Right kidney (tissue), 1 donor: Measurements from ENCODE around the gene ZFP36L2.

Source experiments
- DNase-seq: peaks from one replicate; pipeline ENCODE4 v3.0.0-alpha.2; 2016

ZFP36L2 gene

GRCh38 chr2:43250015-43250414, 23.6 kb upstream of the ZFP36L2 start:
- no peak for DNase-seq

- DNase-seq: no peak
These were observed 22.2 kb upstream of the ZFP36L2 start for GRCh38 chr2:43248621-43249020.

- no peak for DNase-seq
These were observed 20.2 kb upstream of the ZFP36L2 start for GRCh38 chr2:43246641-43247040.

GRCh38 chr2:43241558-43241957, 15.2 kb upstream of the ZFP36L2 start:
- DNase-seq: no peak

GRCh38 chr2:43240766-43241150, 14.4 kb upstream of the ZFP36L2 start:
- no peak for DNase-seq

GRCh38 chr2:43239981-43240765, 13.8 kb upstream of the ZFP36L2 start:
- no peak for DNase-seq

- DNase-seq: no peak
These were observed 12.4 kb upstream of the ZFP36L2 start for GRCh38 chr2:43238813-43239212.

GRCh38 chr2:43238176-43238575, 11.8 kb upstream of the ZFP36L2 start:
- DNase-seq: no peak

GRCh38 chr2:43233218-43234212, 7.1 kb upstream of the ZFP36L2 start:
- DNase-seq: no peak

GRCh38 chr2:43230951-43231827, 4.8 kb upstream of the ZFP36L2 start:
- no peak for DNase-seq

GRCh38 chr2:43230351-43230885, 4.0 kb upstream of the ZFP36L2 start:
- no peak for DNase-seq

- DNase-seq: peak; percentile 36
These were observed 2.6 kb upstream of the ZFP36L2 start for GRCh38 chr2:43228756-43229659.

- DNase-seq: no peak
These were observed 1.9 kb upstream of the ZFP36L2 start for GRCh38 chr2:43228321-43228751.

- no peak for DNase-seq
These were observed 1.4 kb upstream of the ZFP36L2 start for GRCh38 chr2:43227830-43228281.

GRCh38 chr2:43226955-43227829, 786 bp upstream of the ZFP36L2 start:
- DNase-seq: peak; percentile 97

- no peak for DNase-seq
These were observed 433 bp downstream of the ZFP36L2 start for GRCh38 chr2:43225788-43226557.

- DNase-seq: peak; percentile 92
These were observed 1.2 kb downstream of the ZFP36L2 start for GRCh38 chr2:43225093-43225787.

- no peak for DNase-seq
These were observed 1.8 kb downstream of the ZFP36L2 start for GRCh38 chr2:43224571-43225092.
